ENCODE measurements around the gene ATP8B4. TPM values are rescaled to one million over a fixed set of nuclear protein-coding genes. Genes with fewer than 3 reads are reported as not detected.

The ATP8B4 gene
- total and polyA plus RNA-seq, 2 of the 8 experiments (the other 6 are each of a cell fraction or from before 2014, with no cell fraction given), result 0.17 to 0.24 TPM

DNA sequence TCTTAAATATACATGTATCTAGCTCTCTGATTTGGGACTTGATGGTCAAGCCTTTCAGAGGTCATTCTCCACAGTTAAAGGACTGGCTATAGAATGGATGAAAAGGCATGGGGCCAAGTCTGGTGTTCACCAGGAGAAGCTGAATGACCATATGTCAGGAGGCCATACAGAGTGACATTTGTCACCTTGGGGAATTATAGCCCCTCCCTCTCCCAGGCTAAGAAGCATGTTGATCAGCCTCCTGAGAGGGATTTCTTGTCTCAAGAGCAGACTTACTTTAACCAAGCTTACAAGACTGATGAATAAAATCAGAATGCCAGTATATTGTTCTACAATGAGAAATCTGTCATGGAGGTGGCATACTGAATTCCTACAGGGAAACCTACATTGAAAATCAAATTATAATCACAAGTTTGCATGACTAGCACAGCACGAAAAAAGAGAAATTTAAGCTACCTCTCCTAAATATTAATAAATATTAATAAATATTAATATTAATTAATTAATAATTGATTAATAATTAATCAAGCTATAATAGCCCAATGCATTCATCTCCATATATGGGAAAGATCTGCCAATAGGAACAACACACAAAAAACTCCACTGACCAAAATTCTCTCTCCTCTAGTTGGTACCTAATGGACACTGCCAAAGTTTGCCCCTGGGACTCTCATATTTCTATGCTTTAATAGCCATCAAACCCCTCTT is 47.3 kb downstream of the ATP8B4 start (continued):
- no peak for TF ChIP-seq SIN3A (conservative IDR thresholded peaks at IDR 0.05 in 1 of 2, IDR thresholded peaks at IDR 0.05 in 1 of 2; ENCODE audit: low read depth in 1 of 2, low read length in 2 of 2)
- no peak for TF ChIP-seq POU5F1 (IDR thresholded peaks at IDR 0.05; ENCODE audit: low read depth, low read length)
